Body of pancreas (tissue), 4 donors: Measurements from ENCODE around the gene UBXN6. TPM values are rescaled to one million over a fixed set of nuclear protein-coding genes. Genes with fewer than 3 reads are reported as not detected.

Experiments
- ATAC-seq: fragments of 150-250 bp; one replicate; pipeline ENCODE4 v1.9.1; 2016
- DNase-seq, 4 donors: peaks; one replicate each; pipeline ENCODE4 v3.0.0-alpha.2; 2019
- H3K27ac ChIP-seq, 4 donors: fragments of 200-600 bp; sonication (generic); 1 replicate in 3 of 4; 2 replicates in 1 of 4; pipeline versions ENCODE4 v1.5.1 to v1.6.1; 2016 to 2019; ENCODE audit warnings: mild to moderate bottlenecking in 1 of 4, mixed read lengths in 1 of 4, moderate library complexity in 1 of 4
- H3K27me3 ChIP-seq, 2 donors: fragments of 200-600 bp; sonication (generic); one replicate each; pipeline ENCODE4 v1.6.0; 2016; ENCODE audit warnings: mild to moderate bottlenecking in 1 of 2
- H3K36me3 ChIP-seq, 2 donors: fragments of 200-600 bp; sonication (generic); replicated peaks in 1 of 2; 2 replicates each; pipeline ENCODE4 v1.5.1; 2016; ENCODE audit warnings: low read depth in 2 of 2; ENCODE audit not compliant: insufficient read depth in 1 of 2
- H3K4me1 ChIP-seq: fragments of 200-600 bp; sonication (generic); one replicate; pipeline ENCODE4 v1.6.0; 2016
- H3K4me3 ChIP-seq, 2 donors: fragments of 200-600 bp; sonication (generic); 1 replicate in 1 of 2; 2 replicates in 1 of 2; pipeline ENCODE4 v1.5.1; 2016 to 2019
- H3K9me3 ChIP-seq, 3 donors: fragments of 200-600 bp; sonication (generic); 1 replicate in 2 of 3; 2 replicates in 1 of 3; pipeline ENCODE4 v1.5.1; 2016
- POLR2A ChIP-seq, 3 donors: fragments of 450-650 bp; IDR thresholded peaks; one replicate each; pipeline ENCODE4 v1.6.1; 2016; ENCODE audit warnings: antibody characterized with exemption in 3 of 3, mild to moderate bottlenecking in 2 of 3
- WGBS, 2 donors: methylation state at CpG; one replicate each; pipeline ENCODE4 v1.1.5; 2017; 5-methylcytosine and 5-hydroxymethylcytosine counted together
- intact Hi-C: fragments of 100-400 bp; cut with DNase I; formaldehyde crosslinking; loops from one replicate; pipeline ENCODE4 v1.15.1; 2023
- total RNA-seq, 2 donors: library from RNA; depleted of rRNA; stranded (reverse); fragments of >200 nt; gene quantifications; one replicate each; pipeline ENCODE4 v1.1.0, GENCODE V29; 2016
- TF ChIP-seq, protein P1 (sequence below), 7 experiments: fragments of 450-650 bp in 4 of 7; fragments of 200-600 bp in 3 of 7; sonication (generic) in 3 of 7; IDR thresholded peaks; one replicate each; pipeline ENCODE4 v1.5.1; 2016 to 2019; ENCODE audit warnings: antibody characterized with exemption in 7 of 7

Gene UBXN6
- total RNA-seq, 2 donors from 2014 or later = 64.6 to 107 TPM

DNA sequence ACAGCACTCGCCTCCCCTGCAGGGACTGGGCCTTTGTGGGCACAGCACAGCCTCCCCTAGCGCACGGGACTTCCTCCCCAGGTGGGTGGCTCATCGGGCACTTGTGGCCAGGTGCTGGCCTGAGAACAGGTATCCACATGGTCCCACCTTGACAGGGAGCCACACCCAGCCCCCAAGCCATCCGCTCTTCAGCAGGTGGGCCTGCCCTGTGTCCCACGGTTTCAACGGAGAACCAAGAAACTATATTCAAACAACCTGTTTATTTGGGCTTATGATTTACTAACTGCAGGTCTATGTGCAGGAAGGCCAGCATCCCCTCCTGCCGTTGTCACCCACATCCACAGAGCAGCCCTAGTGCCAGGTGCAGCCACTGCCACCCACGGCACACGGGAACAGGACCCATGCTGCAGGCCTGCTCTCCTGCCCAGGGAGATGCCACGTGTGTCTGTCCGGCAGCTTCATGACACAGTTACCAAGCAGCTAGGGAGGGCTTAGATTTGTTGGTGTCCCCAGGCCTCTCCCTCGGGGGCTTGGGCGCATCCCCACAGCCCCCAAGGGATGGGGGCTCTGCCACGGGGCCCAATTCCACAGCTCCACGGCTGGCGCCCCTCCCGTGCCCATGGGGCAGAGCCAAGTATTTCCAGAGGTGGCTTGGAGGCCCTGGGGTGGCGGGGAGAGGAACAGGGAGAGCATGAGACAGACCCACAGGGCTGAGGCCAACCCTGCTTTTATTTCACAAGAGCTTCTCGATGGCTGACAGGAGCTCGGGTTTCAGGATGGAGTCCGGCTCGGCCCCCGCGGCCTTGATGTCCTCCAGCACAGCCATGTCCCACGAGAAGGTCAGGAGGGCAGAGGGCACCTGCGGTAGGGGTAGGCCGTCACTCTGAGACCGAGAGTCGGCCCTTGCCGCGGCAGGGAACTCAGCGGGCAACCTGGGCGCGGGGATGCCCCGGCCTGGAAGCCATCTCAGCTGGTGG is 12.5 kb downstream of the UBXN6 start:
- Histone ChIP-seq H3K9me3 (no peaks in the 10 kb centered on the region), H3K4me3 (no peak overlapping the region), H3K27me3 (no peaks in the 10 kb centered on the region), H3K4me1 (peaks cover 24% of the 10 kb centered on the region), H3K36me3 (peaks cover 12 to 30% of the 10 kb centered on the region in 2 donors), H3K27ac (no peak overlapping the region)
- no peak for TF ChIP-seq POLR2A (IDR thresholded peaks at IDR 0.05)
- TF ChIP-seq, protein P1, sequence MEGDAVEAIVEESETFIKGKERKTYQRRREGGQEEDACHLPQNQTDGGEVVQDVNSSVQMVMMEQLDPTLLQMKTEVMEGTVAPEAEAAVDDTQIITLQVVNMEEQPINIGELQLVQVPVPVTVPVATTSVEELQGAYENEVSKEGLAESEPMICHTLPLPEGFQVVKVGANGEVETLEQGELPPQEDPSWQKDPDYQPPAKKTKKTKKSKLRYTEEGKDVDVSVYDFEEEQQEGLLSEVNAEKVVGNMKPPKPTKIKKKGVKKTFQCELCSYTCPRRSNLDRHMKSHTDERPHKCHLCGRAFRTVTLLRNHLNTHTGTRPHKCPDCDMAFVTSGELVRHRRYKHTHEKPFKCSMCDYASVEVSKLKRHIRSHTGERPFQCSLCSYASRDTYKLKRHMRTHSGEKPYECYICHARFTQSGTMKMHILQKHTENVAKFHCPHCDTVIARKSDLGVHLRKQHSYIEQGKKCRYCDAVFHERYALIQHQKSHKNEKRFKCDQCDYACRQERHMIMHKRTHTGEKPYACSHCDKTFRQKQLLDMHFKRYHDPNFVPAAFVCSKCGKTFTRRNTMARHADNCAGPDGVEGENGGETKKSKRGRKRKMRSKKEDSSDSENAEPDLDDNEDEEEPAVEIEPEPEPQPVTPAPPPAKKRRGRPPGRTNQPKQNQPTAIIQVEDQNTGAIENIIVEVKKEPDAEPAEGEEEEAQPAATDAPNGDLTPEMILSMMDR (IDR thresholded peaks at IDR 0.05) = no peak
- ATAC-seq = no peak
- WGBS, 2 donors = 83 to 84% methylated on average over 11 to 36 of the region's 36 CpGs
- no peak for DNase-seq
- intact Hi-C loops = no loop called here

DNA sequence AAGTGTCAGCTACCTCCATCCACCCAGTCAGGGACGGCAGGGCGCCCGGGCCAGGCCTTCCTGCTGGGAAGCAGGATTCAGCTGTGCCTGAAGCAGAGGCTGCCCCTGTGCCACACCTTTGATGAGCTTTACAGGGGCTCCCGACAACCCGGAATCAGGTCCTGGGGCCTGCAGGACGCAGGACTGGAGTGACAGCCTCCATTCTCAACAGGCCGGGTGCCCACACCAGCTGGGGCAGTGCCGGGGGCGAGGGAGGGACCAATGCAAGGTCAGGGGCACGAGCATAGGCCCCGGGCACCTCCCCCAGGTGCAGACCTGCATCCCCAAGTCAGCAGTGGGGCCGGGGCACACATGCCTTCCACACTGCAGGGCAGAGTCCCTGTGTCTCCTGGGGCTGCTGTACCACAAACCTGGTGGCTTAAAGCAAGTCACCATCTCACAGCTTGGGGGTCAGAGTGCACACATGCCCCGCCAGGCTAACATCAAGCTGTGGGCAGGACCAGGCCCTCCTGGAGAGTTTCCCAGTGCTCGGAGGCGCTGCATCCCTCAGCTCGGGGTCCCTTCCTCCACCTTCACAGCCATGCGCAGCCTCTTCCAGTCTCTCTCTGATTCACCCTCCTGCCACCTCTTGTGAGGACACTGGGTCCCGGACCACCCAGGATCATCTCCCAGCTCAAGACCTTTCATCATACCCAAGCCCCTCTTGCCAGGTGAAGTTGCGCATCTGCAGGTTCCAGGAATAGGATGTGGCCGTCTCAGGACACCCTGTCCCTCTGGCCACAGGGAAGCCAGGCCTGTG is 13.4 kb downstream of the UBXN6 start:
- no peaks in the 10 kb centered on the region for H3K27me3 ChIP-seq
- no peaks in the 10 kb centered on the region for H3K9me3 ChIP-seq
- 84 to 87% methylated on average over 6 to 20 of the region's 20 CpGs for WGBS, 2 donors
- H3K36me3 ChIP-seq = peaks cover 12 to 27% of the 10 kb centered on the region in 2 donors
- TF ChIP-seq POLR2A (IDR thresholded peaks at IDR 0.05) = no peak
- TF ChIP-seq, protein P1 (IDR thresholded peaks at IDR 0.05) = no peak
- H3K4me1 ChIP-seq = peaks cover 15% of the 10 kb centered on the region
- DNase-seq (no peak), ATAC-seq (no peak)
- H3K27ac ChIP-seq = no peak overlapping the region
- intact Hi-C loops = no loop called here
- H3K4me3 ChIP-seq = no peak overlapping the region

DNA sequence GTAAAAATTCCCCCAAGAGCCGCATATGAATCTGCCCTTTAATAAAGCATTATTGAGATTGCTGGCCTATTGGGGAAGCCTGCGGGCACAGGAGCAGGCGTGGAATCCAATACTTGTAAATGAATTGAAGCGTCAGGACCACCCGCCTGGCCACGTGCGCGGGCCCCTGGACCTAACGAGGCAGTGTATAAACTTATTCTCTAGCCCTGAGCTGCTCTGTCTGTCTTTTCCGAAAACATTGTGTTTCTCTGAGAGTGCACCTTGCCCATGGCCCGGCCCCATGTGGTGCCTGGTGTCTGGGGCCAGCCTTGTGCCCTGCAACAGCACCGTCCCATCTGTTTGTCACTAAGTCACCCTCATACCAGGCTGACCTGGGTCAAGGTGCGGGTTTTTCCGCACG is 14.4 kb downstream of the UBXN6 start:
- H3K27ac ChIP-seq = no peak overlapping the region
- no peak overlapping the region for H3K4me3 ChIP-seq
- H3K27me3 ChIP-seq = no peaks in the 10 kb centered on the region
- peaks cover 12 to 27% of the 10 kb centered on the region in 2 donors for H3K36me3 ChIP-seq
- peaks cover 6% of the 10 kb centered on the region for H3K4me1 ChIP-seq
- H3K9me3 ChIP-seq = no peaks in the 10 kb centered on the region
- ATAC-seq = no peak
- TF ChIP-seq, protein P1 (IDR thresholded peaks at IDR 0.05) = no peak
- TF ChIP-seq POLR2A (IDR thresholded peaks at IDR 0.05) = no peak
- intact Hi-C loops = no loop called here
- DNase-seq = no peak
- 85 to 90% methylated on average over 9 to 15 of the region's 15 CpGs for WGBS, 2 donors

DNA sequence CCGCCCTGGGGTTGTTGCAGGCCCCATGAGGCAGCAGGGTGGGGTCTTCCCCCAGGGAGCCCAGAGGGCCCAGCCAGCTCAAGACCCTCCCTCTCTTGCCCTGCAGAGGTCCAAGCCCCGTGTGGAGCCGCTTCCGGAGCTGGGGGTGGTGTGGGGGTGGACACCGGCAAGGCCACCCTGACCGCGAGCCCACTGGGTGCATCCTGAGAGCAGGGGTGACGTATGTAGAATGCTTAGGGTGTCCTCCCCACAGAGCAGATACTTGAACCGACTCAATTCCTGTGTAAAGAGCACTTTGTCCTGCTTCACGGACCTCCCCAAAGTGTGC is 14.8 kb downstream of the UBXN6 start:
- Histone ChIP-seq H3K27ac (no peak overlapping the region), H3K4me3 (no peak overlapping the region), H3K27me3 (no peaks in the 10 kb centered on the region), H3K9me3 (no peaks in the 10 kb centered on the region), H3K4me1 (peaks cover 1% of the 10 kb centered on the region), H3K36me3 (peaks cover 12 to 27% of the 10 kb centered on the region in 2 donors)
- no peak for TF ChIP-seq POLR2A (IDR thresholded peaks at IDR 0.05)
- TF ChIP-seq, protein P1 (IDR thresholded peaks at IDR 0.05) = no peak
- ATAC-seq = no peak
- 76% methylated on average over 8 of the region's 10 CpGs; no CpG with 5 or more reads in 1 of the 2 donors for WGBS, 2 donors
- intact Hi-C loops = no loop called here
- no peak for DNase-seq
